AG09319 (cell line): ENCODE results near the gene EML2.
"Not testable (repeated sequence)": the region's sequence is repeated elsewhere in the genome, so short reads cannot be mapped to it uniquely, and the experiment has no call there.

Experiments
- DNase-seq: peaks from one replicate; pipeline ENCODE4 v3.0.0-alpha.2; 2010; ENCODE audit warnings: low read depth; ENCODE audit errors: extremely low read depth
- CTCF ChIP-seq: IDR thresholded peaks from 2 replicates; pipeline ENCODE4 v1.5.1; 2011; ENCODE audit warnings: low read depth, mild to moderate bottlenecking, inconsistent platforms, low read length, moderate library complexity

EML2 gene

GRCh38 chr19:45637890-45638667, 1.1 kb downstream of the EML2 start:
- no peak for DNase-seq

GRCh38 chr19:45636902-45637301, 2.3 kb downstream of the EML2 start:
- no peak for DNase-seq
- TF ChIP-seq CTCF = no peak

More at GRCh38 chr19:45637890-45638667, 1.1 kb downstream of the EML2 start:
- TF ChIP-seq CTCF = no peak

- no peak for DNase-seq
- no peak for TF ChIP-seq CTCF
Measured at GRCh38 chr19:45636275-45636674, 2.9 kb downstream of the EML2 start.

- no peak for TF ChIP-seq CTCF
- peak; percentile 66 for DNase-seq
Measured at GRCh38 chr19:45632468-45633196, 6.6 kb downstream of the EML2 start.

GRCh38 chr19:45630463-45630862, 8.7 kb downstream of the EML2 start:
- no peak for DNase-seq
- TF ChIP-seq CTCF = no peak

- no peak for TF ChIP-seq CTCF
- no peak for DNase-seq
Measured at GRCh38 chr19:45629704-45630103, 9.5 kb downstream of the EML2 start.

GRCh38 chr19:45628219-45628618, 11.0 kb downstream of the EML2 start:
- not testable (repeated sequence) for DNase-seq
